Measurements from ENCODE around the gene PPA2. TPM values are rescaled to one million over a fixed set of nuclear protein-coding genes. Genes with fewer than 3 reads are reported as not detected.

Gene PPA2
- total RNA-seq, 1 experiment from 2014 or later, result 98.5 TPM

DNA sequence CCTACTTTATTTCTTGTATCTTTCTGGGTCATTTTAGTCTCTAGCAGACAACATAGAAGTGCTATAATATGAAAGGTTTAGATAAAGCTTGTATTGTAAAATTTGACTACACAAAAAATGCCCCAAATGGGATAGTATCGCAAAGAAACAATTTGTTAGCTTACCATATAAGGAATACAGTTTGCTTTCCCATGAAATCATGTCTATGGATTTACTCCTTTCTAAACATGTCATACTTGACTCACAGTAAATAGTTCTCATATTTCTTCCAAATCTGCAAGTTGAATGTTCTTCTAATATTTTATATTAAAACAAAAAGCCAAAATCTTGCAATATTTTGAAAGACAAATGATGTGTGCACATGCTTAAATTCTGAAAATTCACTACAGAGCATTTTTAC lies 103.9 kb downstream of the PPA2 start:
- BruUV-seq (replicated peaks), result no TSS peak
- ChIA-PET POLR2A (no interaction called here), CTCF (no interaction called here), RAD21 (ENCODE audit: low non-redundant PET in 1 of 2, low total read pairs in 2 of 2, uncharacterized antibody in 2 of 2, unreplicated experiment in 2 of 2) (no interaction called here)
- H3K4me2 ChIP-seq (ENCODE audit: low read length), result no peak overlapping the region
- DNase-seq (ENCODE audit: low read depth, low spot score) (no peak), ATAC-seq (no peak)
- intact Hi-C loops (cut with micrococcal nuclease), result no loop called here
- H3K9me2 ChIP-seq (ENCODE audit: insufficient read depth), result no peaks in the 10 kb centered on the region
- peaks cover 0 to 4% of the 10 kb centered on the region in 2 experiments; a peak in 1 of 4 replicates for H3K36me3 ChIP-seq (ENCODE audit: control insufficient read depth in 1 of 2, insufficient read depth in 2 of 2, low read length in 2 of 2)
- H3K79me2 ChIP-seq (ENCODE audit: insufficient read depth, low read length), result no peaks in the 10 kb centered on the region
- H3K9me3 ChIP-seq (ENCODE audit: control insufficient read depth in 1 of 2, insufficient read depth in 1 of 2, low read depth in 1 of 2, low read length in 2 of 2), result no peaks in the 10 kb centered on the region
- H3K4me3 ChIP-seq (replicated peaks in 1 of 2; ENCODE audit: low read depth in 1 of 2, low read length in 2 of 2), result no peak overlapping the region
- H3K27me3 ChIP-seq (ENCODE audit: insufficient read depth, low read length), result no peaks in the 10 kb centered on the region
- H3K9ac ChIP-seq (ENCODE audit: low read length), result no peak overlapping the region
- no peak overlapping the region for H3K27ac ChIP-seq (ENCODE audit: low read depth, low read length)
- H3K4me1 ChIP-seq (ENCODE audit: control insufficient read depth in 1 of 2, insufficient read depth in 2 of 2, low read length in 2 of 2), result no peaks in the 10 kb centered on the region
- TF ChIP-seq ZBTB33 (IDR thresholded peaks at IDR 0.05; ENCODE audit: extremely low read depth, insufficient replicate concordance, low read length) (no peak), ZFX (IDR thresholded peaks at IDR 0.05) (no peak), ELF1 (IDR thresholded peaks at IDR 0.05; ENCODE audit: borderline replicate concordance, low read depth) (no peak), EZH2 (IDR thresholded peaks at IDR 0.05) (no peak), TCF7L2 (IDR thresholded peaks at IDR 0.05; ENCODE audit: borderline replicate concordance, extremely low read depth, insufficient read depth, insufficient read length) (no peak), SP1 (IDR thresholded peaks at IDR 0.05; ENCODE audit: low read depth) (no peak), ATF3 (IDR thresholded peaks at IDR 0.05) (no peak), CEBPB (IDR thresholded peaks at IDR 0.05; ENCODE audit: low read depth) (no peak), MAX (IDR thresholded peaks at IDR 0.05) (no peak), YY1 (IDR thresholded peaks at IDR 0.05; ENCODE audit: extremely low read depth, insufficient replicate concordance, low read depth, low read length) (no peak)
- TF ChIP-seq, protein P1, sequence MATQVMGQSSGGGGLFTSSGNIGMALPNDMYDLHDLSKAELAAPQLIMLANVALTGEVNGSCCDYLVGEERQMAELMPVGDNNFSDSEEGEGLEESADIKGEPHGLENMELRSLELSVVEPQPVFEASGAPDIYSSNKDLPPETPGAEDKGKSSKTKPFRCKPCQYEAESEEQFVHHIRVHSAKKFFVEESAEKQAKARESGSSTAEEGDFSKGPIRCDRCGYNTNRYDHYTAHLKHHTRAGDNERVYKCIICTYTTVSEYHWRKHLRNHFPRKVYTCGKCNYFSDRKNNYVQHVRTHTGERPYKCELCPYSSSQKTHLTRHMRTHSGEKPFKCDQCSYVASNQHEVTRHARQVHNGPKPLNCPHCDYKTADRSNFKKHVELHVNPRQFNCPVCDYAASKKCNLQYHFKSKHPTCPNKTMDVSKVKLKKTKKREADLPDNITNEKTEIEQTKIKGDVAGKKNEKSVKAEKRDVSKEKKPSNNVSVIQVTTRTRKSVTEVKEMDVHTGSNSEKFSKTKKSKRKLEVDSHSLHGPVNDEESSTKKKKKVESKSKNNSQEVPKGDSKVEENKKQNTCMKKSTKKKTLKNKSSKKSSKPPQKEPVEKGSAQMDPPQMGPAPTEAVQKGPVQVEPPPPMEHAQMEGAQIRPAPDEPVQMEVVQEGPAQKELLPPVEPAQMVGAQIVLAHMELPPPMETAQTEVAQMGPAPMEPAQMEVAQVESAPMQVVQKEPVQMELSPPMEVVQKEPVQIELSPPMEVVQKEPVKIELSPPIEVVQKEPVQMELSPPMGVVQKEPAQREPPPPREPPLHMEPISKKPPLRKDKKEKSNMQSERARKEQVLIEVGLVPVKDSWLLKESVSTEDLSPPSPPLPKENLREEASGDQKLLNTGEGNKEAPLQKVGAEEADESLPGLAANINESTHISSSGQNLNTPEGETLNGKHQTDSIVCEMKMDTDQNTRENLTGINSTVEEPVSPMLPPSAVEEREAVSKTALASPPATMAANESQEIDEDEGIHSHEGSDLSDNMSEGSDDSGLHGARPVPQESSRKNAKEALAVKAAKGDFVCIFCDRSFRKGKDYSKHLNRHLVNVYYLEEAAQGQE (IDR thresholded peaks at IDR 0.05; ENCODE audit: low read depth), result no peak
- no peak overlapping the region for H2AFZ ChIP-seq (ENCODE audit: low read depth, low read length, poor library complexity, severe bottlenecking)
- H4K20me1 ChIP-seq (ENCODE audit: insufficient read depth), result no peaks in the 10 kb centered on the region; the same call in 1 of the 2 replicates

Data from HCT116 (cell line).